ENCODE measurements around the gene POFUT1.
"Not testable (repeated sequence)": the region's sequence is repeated elsewhere in the genome, so short reads cannot be mapped to it uniquely, and the experiment has no call there.

POFUT1 gene

DNA sequence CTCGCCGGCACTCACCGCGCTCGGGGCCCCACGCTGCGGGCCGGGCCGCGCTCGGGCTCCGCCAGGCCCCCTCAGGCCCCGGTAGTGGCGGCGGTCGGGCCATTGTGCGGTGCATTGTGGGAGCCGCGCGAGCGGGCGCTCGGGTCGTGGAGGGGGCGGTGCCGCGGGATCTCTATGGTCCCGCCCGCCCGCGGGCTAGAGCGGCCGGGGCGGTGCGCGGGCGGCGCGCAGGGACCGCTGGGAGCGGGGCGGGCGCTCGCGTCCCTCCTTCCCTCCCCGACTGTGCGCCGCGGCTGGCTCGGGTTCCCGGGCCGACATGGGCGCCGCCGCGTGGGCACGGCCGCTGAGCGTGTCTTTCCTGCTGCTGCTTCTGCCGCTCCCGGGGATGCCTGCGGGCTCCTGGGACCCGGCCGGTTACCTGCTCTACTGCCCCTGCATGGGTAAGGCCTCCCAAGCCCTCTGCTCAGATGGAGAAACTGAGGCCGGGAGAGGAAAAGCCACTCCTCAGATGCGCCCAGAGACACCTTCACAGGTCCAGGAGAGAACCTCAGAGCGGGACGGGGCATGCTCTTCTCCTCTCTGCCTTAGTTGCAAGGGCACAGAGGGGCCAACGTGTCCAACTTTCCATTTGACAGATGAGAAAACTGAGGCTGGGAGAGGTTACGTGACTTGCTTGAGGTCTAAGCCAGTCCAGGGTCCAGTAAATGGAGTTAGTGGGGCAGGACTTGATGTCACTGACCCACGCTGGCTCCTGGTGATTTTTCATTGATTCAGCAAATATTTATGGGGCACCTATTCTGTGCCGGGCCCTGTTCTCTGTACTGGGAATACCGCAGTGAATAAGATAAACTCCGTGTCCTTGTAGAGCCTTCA is at the start of gene POFUT1, which contains the start of gene PLAGL2:
POFUT1 (plus strand) TSS at position 255 of the 873 bp plus-strand sequence; CDS start at position 317, 62 bp downstream.
PLAGL2 (minus strand) TSS at position 118 of the 873 bp plus-strand sequence. CDS start 5,565 bp downstream, outside the sequence.
- DNase-seq, result peak; percentile 77

DNA sequence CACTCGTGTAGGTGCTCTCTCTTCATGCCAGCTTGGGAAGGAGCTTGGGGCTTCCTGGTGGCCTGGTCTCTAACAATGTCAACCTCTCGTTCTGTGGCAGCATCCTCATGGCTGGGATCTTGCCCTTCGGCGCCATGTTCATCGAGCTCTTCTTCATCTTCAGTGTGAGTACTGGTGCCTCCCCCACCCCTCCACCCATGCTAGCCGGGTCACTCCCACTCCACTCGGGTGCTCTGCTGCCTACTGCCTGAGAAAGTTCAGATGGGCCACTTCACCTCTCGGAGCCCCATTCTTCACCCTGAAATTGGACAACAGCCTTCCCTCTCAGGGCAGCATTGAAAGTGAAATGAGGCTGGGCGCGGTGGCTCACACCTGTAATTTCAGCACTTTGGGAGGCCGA is 49.3 kb upstream of the POFUT1 start:
- no peak for DNase-seq

DNA sequence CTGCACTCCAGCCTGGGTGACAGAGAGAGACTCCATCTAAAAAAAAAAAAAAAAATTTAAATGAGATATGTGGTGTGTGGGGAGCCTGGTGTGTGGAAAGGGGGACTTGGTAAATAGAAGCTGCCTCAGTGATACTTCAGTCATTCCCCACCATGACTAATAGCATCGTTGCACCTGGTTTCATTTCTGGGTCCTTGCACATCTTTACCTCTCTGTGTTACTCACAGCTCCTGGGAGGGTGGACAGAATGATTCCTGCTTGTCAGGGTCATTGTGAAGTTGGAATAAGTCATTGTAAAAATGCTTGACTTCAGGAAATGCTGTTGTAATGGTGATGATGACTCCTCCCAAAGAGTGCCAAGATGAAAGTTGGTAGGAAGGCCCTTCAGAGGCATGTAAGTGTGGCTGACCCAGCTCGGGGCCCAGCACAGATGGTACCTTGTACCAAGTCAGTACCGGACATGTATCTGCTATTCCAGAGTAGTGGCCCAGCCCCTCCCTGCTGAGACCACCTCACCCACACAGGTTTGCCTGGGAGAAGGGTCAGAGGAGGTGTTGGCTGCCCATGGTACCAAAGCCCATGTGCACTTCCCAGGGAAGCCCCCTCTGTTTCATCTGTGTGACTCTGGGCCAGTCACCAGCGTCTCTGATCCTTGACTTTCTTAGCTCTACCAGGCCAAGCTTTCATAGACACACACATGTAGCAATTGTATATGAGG is 48.6 kb upstream of the POFUT1 start:
- DNase-seq, result no peak

DNA sequence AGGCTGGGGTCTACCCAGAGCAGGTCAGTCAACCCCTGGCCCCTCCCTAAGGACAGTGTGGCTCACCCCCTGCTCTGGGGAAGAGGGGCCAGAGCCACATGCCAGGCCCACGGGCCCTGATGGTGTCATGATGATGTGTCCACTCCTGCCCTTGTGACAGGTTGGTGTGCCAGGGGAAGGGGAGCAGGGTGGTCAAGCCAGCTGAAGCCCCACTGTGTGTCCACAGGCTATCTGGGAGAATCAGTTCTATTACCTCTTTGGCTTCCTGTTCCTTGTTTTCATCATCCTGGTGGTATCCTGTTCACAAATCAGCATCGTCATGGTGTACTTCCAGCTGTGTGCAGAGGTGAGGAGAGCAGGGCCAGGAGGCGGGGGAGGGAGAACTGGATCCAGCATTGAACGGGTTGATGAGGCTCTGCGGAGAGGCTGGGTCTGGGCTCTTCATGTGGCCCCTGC is 47.9 kb upstream of the POFUT1 start:
- DNase-seq, result no peak

DNA sequence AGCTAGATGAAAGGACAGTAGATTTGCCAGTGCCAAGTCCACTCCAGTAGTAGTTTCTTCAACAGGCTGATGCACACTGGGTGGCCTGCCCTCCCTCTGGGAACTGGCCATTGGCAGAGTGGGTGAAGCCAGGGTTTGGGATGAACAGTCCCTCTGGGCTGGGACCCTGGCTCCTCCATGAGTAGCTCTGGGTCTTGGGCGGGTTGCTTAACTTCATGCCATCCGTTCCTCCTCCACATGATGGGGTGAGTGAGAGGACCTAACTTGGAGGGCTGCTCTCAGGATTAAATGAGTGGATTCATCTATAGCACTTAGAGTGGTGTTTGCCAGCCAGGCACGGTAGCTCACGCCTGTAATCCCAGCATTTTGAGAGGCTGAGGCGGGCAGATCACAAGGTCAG is 47.3 kb upstream of the POFUT1 start:
- no peak for DNase-seq

- no peak for DNase-seq
Observed at GRCh38 chr20:32162351-32162750, 45.3 kb upstream of the POFUT1 start.

GRCh38 chr20:32163951-32164350 is 43.7 kb upstream of the POFUT1 start:
- DNase-seq, result no peak

- DNase-seq, result no peak
Observed at GRCh38 chr20:32164984-32165735, 42.5 kb upstream of the POFUT1 start.

- DNase-seq, result no peak
Observed at GRCh38 chr20:32165836-32166545, 41.7 kb upstream of the POFUT1 start.

DNA sequence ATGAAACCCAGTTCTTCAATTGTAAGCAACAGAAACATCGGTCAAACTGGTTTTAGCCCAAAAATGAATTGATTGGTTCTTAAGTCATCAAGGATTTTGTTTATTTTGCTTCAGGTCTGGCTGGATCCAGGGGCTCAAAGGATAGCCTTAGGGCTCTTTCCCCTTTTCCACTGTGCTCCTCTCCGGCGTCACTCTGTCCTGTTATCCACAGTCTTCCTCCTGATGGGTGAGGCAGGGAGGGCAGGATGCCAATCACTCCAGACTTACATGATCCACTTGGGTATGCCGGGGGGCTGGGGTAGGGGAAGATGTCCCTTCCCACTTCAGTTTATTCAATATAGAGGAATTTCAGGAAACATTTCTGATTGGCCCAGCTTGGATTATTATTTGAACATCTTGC is 40.1 kb upstream of the POFUT1 start:
- no peak for DNase-seq

- no peak for DNase-seq
Observed at GRCh38 chr20:32168184-32168910, 39.3 kb upstream of the POFUT1 start.

DNA sequence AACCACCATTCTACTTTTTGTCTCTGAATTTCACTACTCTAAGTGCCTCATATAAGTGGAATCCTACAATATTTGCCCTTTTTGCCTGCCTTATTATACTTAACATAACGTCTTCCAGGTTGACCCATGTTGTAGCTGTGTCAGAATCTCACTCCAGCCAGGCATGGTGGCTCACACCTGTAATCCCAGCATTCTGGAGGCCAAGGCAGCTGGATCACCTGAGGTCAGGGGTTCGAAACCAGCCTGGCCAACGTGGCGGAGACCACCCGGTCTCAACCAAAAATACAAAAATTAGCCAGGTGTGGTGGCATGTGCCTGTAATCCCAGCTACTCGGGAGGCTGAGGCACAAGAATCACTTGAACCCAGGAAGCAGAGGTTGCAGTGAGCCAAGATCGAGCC is 30.0 kb upstream of the POFUT1 start:
- not testable (repeated sequence) for DNase-seq

DNA sequence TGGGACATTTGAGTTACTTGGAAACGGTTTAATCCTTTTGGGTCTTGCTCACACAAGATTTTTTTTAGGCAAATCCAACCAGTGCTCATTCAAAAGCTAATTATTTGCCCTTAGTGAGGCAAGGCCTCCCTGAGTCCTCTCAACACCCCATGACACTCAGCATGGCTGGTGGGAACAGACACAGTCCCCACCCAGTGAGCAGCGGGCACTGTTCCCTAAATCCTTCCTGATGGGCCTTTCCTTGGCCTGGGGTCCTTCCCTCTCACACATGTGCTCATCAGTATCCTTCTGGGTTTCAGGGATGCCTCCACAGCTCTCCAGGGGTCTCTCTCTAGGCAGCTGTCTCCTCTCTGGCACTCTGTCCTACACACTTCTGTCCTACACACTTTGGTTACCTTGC is 28.2 kb upstream of the POFUT1 start:
- no peak for DNase-seq

DNA sequence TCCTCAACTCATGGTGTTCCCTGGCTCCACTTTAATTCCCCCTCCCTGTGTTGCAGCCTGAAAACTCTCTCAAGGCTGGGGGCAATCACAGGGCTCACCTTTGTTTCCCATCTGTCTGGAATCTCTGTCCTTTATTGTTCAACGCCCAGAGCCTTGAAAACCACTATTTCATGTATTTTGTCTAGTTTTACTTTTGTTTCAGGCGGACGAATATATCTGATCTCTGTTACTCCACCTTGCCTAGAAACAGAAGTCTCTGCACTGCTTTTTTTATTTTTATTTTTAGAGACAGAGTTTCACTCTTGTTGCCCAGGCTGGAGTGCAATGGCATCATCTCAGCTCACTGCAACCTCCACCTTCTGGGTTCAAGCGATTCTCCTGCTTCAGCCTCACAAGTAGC is 27.7 kb upstream of the POFUT1 start:
- DNase-seq, result no peak

DNA sequence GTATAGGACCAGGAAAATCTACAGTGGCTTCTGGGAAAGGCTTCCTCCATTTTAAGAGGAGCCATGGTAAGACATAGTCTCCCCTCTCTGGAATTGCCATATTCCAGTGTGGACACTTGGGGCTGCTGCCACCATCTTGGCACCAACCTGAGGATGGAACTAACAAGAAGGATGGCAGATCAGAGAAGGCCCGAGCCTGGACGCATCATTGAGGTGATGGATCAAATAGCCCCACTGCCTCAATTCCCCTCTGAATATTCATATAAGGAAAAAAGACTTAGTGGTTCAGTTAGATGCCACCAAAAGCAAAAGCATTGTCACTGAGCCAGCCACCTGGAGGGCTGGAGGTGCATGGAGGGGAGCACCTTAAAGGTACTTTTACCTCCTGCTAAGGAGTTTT is 26.1 kb upstream of the POFUT1 start:
- DNase-seq, result no peak

- no peak for DNase-seq
Observed at GRCh38 chr20:32183947-32184635, 23.6 kb upstream of the POFUT1 start.

- no peak for DNase-seq
Observed at GRCh38 chr20:32184961-32185603, 22.6 kb upstream of the POFUT1 start.

DNA sequence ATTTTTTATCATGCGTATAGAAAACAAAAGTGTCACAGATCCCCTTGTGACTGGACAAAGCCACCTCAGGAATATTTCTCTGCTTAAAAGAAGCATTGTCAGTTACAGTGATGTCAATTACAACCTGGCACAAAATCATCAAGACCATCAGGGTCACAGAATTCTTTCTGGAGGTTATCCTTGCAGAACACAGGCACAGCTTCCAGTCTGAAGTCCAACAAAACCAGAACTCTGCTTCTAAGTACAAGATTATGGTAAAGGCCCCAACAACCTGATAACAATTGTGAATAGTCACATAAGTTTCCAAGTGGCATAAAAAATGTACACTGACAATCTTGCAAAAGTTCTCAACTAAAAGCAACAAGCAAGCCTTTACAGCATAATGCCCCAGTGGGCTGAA is 21.2 kb upstream of the POFUT1 start:
- DNase-seq, result no peak

DNA sequence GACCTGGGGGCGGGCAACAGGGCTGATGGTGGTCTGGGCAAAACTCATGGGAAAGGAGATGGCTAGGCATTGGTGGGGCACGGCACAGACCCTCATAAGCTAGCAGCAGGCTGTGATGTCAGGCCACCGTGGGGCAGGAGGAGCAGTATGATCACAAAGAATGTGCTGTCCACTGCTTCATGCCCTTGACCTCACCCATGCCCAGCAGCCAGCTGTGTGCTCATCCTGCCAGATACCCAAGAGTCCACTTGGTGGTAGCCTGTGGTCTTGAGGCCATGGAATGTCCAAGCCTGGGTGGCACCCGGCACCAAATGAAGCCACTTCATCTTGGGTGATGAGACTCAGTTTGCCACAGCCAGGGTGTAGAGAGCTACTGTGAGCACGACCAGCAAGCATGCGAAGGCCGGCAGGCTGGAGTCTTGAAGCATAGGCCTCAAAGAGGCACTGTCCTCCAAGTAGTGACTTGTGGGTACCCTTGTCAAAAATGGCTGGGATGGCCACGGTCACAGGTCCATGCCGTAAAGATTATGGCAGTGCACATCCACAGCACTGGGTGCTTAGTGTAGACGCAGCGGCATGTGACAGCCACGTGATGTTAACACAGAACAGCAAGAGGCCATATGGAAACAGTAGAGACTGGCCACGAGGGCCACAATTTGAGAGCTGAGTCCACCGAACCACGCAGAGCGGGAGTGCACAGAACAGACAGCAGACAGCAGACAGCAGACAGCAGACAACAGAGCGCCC is 19.1 kb upstream of the POFUT1 start:
- no peak for DNase-seq

DNA sequence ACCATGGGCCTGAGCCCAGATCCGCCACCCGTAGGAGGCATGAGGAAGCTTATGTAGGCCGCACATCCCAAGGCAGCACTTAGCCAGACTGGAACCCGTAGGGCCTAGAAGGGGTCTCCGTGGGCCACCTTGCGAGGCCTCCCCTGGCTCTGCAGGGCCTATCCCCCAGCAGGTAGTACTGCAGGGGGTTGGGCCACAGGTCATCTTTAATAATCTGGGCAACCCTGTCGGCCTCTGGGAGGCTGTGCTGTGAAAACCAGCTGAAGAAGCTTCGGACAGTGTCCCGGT is 18.6 kb upstream of the POFUT1 start:
- DNase-seq, result no peak
